HL-60/S4 treated with retinoic acid at 250 ng/mL for 4 days and 3 days (cell line): ENCODE results near the gene CAMK1D.

Experiments
- in situ Hi-C: fragments of 300-500 bp; cut with MboI; formaldehyde crosslinking; loops from 2 replicates; pipeline ENCODE4 v1.7.0; 2022; ENCODE audit warnings: low sequenced_read_pairs

Gene CAMK1D

DNA sequence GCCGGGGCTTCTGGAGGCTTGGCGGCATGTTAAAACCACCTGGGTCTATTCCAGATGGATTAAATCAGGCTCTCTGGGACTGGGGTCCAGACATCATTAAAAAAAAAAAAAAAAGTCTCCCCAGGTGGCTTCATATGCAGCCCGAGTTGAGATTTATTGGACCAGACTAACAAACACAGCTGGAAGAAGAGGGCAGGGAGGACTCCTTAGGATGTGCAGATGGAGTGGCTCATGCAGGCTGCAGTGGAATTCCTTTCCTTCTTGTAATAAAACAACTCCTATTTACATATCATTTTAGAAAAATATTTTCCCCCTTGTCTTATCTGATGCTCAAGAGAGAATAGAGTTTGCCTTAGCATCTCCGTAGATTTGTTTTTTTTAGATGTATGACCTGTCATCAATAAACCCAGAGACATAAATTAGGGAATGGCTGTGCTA is 238.1 kb downstream of the CAMK1D start:
- in situ Hi-C loops, result no loop called here

DNA sequence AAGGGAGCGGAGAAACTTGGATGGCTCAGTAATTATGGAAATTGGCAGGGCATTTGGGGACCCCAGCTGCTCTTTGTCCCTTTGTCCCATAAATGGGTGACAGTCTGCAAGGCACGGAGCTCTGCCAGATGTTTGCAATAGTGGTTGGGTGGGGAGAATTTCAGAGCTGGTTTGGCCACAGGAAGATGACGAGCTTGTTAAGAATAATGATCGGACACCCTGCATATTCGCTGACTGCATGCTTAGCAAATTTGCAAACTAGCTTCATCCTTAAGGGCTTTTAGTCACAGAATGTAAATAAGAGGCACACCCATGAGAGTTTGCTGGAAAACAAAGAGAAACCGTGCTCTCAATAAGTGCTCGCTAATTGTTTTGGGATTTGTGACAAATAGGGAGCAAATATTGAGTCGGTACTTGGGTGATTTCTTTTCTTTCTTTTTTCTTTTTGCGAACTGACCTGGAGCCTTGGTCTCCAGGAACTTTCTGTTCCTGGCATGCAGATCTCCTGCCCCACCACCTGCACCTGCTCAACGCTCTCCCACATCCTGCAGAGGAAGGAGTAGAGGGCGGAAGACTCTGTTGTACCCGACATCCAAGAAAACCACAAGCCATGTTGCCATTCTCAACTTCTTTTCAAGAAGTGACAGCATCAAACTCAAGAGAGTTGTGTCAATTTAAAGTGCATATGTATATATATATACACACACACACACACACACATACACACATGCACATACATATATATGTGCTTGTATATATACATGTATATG is 238.9 kb downstream of the CAMK1D start:
- in situ Hi-C loops, result no loop called here

DNA sequence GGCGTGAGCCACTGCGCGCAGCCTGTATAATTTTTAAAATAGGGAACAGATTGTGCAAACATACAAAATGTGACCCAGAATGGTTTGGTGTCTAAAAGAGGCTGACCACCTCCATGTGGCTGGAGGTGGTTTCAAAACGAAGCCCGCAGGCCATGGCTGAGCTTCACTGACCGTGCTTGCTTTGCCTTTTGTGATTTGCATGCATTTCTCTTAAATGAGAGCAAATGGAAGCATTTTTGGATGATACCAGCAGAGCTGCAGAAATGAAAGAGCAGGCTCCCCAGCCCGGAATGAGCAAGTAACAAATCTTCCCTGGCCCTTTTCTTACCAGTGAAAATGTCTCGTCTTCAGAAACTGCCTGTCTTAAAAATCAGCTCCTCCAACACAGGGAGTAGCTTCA is 239.9 kb downstream of the CAMK1D start:
- in situ Hi-C loops, result no loop called here

DNA sequence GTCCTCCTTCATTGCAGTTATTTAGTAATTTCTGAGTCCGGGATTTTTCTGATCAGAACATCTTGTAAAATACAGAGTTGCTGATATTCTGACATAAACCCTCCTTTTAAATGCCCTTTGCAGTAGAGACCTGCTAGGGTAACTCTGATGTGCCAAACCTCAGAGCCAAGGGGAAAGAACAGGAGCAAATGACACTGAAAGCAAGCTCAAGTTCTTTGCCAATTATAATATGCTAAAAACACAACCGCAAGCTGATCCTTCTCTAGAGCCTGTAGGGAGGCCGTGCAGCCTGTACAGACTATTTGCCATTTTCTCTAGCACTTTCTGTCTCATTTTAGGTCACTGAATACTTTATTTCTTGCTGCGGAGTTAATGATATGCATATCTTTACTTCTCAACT is 240.4 kb downstream of the CAMK1D start:
- in situ Hi-C loops, result no loop called here

DNA sequence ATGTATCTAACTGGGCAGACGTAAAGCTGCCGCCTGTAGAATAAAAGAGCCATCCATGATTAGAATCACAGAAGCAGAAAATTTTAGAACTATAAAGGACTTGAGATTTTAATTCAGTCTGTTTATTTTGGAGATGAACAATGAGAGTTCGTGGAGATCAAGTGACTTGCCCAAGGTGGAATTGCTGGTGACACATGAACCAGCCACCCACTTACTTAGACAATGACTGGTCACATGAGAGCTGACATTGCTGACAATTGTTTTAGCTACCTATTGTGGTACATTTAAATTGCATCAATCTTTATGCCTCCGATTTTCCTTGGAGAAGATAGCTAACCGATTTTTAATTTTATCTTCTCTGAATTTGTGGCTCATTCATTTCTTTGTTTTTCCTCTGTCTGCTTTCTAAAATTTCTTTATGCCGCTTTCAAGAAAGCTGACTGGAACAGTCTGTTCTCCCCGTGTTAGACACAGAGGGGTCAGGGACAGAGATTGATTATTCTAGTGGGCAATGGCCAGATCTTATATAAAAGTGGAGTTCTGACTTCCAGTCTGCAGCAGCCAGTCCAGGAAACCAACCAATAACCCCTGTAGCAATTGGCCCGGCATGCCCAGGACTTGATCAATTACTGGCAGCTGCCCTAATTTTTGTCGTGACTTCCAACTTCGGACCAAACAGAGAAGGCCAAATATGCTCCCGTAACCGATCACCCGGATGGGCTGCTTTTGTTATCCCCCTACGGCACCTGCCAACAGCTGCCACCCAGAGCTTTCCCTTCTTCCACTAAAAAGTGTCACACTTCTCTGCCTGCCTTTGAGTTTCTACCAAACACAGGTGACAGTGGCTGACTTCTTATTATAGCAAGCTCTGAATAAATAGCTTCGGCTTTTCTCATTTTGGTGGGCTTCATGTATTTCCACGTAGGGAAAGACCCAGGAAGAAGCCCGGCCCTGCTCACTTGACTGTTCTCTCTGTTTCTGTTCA is 241.6 kb downstream of the CAMK1D start:
- in situ Hi-C loops, result no loop called here

DNA sequence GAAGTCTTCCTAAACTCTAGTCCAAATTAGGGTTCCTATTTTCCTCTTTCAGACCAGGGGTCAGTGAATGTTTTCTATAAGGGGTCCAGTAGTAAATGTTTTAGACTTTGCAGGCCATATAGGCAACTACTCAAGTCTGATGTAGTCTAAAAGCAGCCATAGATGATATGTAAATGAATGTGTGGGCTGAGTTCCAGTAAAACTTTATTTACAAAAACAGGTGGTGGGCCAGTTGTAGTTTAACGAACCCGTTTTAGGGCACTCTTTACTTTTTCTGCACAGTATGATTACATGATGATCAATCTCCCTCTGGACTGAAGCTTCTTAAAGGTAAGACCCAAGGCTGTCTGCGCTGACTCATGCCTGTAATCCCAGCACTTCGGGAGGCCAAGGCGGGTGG is 243.6 kb downstream of the CAMK1D start:
- in situ Hi-C loops, result no loop called here

DNA sequence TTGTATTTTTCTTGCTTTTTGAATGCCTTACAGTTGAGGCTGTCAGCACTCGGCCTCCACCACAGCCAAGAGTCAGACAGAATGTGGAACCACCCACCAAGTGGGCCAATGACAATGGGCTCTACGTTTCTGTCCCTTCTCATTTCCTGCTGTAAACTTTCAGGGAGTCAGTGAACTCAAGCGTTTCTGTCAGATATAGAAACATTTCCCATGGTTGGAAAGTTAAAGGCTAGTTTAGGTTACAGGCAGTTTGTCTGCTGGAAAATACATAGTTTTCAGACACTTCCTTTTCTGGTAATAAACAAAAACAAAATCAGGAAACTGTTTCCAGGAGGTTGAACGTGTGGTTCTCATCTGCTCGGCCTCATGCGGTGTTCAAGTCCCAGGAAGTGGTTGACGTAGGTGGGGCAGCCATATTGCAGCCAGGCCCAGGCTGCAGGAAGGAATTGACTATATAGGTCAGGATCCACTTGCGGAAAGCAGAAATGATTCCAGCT is 245.1 kb downstream of the CAMK1D start:
- in situ Hi-C loops, result no loop called here

DNA sequence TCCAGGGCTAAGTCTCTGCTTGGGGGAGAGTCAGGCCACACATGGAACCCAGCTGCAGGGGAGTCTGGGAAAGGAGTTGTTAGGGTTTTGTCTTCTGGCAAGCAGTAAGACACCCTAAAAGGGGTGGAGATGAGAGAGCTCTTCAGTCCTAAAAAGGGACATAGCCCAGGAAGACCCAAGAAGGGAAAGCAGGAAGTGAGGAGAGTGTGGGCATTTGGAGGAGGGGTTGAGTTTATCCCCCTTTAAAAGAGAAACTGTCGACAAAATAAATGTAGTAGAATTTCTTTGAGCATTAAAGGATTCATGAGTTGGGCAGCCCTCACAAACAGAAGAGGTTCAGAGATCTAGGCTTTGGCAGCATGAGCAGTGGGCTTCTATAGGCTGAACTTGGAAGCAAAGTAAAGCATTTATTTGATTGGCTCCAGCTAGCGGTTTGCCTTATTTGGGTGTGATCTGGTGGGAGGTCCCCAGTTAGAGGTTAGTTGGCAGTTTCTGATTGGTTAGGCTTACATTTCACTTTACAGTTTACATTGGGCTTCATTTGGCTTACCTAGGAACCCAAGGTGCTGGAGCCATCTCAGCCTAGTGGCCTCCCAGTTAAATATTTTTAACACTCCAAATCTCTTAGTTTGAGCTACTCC is 246.7 kb downstream of the CAMK1D start:
- in situ Hi-C loops, result no loop called here

DNA sequence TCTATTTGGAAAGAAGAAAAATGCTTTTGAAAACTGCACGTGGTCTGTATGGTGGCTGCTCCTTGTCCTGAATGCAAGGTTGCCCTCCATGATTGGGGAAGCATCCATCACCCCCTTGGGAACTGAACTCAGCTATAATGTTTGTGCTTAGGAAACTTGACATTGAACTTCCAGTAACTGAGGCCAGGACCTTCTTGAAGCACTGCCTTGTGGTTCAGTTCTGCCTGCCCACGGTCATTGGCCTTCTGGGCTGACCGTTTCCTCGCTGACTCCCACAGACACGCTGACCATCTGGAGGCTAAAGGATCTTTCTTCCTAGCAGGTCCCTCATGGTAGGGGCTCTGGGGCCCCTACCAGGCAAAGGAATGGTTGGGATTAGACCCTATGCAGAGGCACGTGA is 247.8 kb downstream of the CAMK1D start:
- in situ Hi-C loops, result no loop called here

DNA sequence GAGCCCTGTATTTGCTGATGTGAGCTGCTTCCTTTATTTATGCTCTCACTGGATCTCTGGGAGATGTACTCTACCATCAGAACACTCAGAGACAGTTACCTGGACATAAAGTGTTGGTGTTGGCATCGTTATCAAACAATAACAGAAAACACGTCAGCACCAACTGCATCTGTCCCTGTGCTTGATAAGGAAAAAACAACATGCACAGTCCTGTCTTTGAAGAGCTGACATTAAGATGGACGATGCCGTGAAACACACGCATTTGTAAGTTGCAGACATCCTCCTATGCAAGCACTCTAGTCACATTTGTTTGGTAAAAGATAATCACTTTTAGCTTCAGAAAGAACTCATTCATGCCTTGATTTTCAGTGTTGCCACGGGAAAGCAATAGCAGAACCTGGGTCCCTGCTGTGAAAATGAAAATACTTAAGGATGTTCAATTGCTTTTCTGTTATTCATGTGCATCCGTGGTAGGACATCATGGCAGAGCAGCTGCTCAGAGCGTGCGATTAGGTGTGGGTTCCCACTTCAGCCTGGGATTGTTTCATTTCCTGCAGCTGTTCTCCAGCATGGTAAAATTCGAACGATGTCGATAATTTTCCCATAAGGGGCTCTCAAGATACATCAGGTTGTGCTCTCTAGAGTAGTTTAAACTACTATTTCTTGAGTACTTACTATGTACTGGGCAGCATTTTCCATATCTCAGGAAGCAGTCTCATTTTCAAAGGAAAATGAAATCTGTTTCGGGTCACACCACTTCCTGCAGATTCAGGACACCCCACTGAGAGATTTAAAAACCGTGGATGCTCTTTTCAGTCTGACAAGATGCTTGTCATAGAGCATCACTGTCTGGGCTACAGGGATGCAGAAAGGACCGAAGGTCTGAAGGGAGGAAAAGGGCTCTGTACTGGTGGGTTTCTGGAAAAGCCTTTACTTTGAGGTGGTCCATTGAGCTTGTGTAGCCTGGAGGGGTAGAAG is 248.7 kb downstream of the CAMK1D start:
- in situ Hi-C loops, result no loop called here

DNA sequence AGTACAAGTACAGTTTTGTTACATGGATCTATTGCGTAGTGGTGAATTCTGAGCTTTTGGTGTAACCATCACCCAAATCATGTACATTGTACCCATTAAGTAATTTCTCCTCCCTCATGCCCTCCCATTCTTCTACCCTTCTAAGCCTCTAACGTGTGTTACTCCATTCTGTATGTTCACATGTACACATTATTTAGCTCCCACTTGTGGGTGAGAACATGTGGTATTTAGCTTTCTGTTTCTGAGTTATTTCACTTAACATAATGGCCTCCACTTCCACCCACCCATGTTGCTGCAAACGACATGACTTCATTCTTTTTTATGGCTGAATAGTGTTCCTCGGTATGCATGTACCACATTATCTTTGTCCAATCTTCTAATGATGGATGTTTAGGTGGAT is 251.3 kb downstream of the CAMK1D start:
- in situ Hi-C loops, result no loop called here

DNA sequence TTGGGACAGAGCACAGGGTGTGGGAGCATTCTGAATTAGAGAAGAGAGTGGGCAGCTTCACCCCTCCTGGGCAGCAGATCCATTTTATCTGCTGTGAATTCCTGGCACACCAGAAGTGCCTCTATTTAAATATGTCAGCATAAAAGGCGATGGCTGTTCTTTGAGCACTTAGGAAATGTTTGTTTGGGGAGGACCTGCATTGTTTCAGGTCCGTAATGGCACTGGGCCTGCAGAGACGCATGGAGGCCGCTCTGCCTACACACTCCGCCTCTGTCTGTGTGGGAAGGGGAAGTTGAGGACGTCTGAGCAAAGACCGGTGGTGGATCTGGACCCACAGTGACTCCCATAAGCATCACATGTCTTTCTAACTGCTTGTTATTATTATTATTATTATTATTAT is 253.2 kb downstream of the CAMK1D start:
- in situ Hi-C loops, result no loop called here

DNA sequence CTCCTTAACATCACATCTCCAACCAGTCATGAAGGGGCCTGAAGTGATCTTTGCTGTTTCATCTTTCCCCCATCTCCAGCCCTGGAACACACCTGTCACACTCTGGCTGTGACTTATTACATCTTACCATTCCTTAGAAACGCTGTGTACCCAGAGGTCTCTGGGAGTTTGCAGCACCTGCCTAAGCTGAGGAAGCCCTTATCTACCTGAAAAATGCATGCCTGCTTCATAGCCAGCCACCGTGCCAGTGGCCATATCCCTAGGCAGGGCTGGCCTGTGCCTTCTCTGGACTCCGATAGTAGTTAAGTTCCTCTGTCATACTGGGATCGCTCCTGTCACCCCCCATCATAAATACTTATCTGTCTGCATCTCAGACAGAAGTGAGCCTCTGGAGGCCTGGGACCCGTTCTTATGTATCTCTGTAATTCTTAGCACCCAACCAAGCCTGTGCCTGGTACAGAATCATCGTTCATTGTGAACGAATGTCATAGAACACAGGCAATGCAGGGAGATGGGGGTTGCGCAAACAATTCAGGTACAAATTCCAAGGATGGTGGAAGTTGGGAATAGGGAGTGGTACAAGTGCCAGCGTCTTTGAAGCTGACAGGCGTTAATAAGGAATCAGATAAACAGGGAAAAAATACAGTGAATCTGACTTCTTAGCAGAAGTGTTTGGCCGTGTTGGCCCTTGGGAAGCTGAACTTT is 254.6 kb downstream of the CAMK1D start:
- in situ Hi-C loops, result no loop called here

DNA sequence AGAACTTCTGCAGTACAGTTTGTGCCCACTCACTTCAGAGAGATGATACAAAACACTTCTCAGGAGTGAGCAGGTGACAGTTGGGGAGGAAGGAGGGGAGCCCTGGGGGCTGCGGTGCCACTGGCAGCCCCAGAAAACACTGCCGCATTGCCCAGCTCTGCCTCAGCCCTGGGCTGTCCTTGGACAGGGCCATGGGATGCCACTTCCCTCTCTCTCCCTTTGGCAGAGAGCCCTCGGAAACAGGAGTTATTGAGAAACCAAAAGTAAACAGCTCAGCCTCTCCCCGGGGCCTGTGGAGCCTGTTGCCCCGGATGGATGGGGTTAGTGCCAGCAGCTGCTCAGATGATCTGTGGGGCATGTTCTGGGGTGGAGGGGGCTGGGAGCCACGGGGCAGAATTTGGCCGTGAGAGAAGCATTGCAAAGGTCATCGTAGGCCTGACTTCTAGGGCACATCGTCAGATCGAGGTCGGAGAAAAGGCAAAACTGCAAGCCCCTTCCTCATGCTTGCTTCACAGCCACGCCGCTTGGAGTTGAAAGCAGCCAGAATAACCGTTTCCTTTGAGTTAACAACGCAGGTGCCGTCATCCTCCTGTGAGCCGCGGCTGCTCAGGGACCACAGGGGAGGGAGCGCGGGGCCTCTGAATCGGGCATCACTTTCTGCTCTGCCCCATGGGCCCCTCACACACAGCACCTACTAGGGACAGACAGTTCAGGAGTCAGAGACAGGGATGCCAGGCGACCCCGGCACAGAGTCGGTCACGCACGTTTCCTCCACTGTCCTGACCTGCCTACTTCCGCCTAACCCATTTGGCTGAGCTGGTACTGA is 256.4 kb downstream of the CAMK1D start:
- in situ Hi-C loops, result no loop called here

DNA sequence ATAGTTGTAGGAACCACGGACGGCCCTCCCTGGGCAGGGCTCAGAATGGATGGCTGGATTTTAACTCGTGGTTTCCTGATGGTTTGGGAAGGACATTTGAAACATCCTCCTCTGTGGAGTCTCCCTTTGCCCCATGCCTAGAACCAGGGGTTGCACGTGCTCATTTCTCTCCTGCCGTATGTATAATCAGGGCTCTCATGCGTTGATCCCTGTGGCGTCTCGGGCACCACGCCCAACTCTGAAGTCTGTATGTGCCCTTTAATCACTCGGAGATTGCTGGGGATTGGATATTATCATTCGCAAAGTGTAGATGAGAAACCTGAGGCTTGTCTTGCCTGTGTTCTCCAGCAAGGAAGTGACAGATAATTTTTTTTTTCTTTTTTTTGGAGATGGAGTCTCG is 257.1 kb downstream of the CAMK1D start:
- in situ Hi-C loops, result no loop called here

DNA sequence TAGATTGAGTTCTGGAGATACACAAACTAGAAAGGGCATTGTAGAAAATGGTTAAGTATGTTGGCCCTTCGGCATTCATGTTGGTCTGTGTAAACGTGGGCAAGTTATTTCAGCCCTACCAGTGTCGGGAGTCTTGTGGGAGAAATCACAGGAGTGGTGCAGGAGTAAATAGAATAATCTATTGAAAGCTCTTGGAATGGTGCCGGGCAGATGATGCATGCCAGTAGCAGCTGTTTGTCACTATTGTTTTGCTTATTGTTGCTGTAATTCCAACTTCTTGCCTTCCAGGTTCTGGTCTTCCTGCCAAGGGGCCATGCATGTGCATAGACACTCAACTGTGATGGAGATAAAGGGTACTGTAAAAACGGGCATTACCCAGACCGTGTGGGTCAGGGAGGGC is 259.4 kb downstream of the CAMK1D start:
- in situ Hi-C loops, result no loop called here

DNA sequence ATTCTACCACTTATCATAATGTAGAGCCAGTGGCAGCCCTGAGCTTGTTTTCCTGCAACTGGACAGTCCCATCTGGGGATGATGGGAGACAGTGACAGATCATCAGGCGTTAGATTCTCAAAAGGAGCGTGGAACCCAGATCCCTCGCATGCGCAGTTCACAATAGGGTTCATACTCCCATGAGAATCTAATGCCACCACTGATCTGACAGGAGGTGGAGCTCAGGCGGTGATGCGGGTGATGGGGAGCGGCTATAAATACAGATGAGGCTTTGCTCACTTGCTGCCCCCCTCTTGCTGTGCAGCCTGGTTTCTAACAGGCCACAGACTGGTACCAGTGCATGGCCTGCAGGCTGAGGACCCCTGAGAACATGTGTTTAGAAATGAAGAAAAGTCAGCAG is 260.1 kb downstream of the CAMK1D start:
- in situ Hi-C loops, result no loop called here

DNA sequence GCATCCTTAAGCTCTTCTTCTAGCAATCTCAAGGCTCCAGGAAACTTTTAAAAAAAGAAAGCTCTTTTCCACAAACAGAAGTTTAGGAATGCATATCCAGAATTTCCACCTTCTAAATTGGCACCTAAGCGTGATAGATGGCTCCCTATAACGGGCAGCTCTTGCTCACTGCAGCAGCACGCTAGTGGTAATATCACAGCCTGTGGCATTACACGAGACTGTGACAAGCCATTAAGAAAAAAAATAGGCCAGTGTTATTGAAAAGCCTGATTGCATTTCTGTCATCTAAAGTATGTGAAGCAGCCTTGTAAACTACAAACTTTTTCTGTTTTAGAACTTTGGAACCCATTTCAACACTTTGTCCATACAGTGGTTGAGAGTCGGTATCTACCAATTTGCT is 263.8 kb downstream of the CAMK1D start:
- in situ Hi-C loops, result no loop called here
